ENCODE results near the gene MYCBP2.

Gene MYCBP2

GRCh38 chr13:77171451-77171850, 155.4 kb downstream of the MYCBP2 start:
- DNase-seq = no peak
- H3K27ac Mint-ChIP-seq = no peak overlapping the region
- H3K9me3 Mint-ChIP-seq = no peaks in the 10 kb centered on the region
- ATAC-seq = no peak
- no peaks in the 10 kb centered on the region for H3K4me1 Mint-ChIP-seq
- no peaks in the 10 kb centered on the region for H3K27me3 Mint-ChIP-seq
- H3K4me3 Mint-ChIP-seq = no peak overlapping the region

DNA sequence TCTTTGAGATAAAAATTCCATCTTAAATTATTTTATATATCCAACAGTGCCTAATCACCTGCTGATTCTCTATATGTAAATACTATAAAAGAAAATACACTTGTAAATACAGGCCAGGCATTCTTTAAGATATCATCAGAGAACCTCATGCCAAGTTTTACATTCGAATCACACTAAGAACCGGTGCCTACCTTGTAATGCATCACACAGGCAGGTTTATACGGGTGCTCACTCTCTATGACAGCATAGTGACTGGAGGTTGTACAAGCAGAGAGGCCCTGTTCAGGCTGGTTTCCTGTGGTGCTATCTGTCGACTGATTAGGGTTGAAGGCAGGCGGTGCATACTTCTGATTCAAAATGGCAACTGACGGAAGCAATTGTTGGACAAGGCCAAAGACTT, 158.7 kb downstream of the MYCBP2 start:
- ATAC-seq (no peak), DNase-seq (no peak)
- no peaks in the 10 kb centered on the region for H3K4me1 Mint-ChIP-seq
- H3K4me3 Mint-ChIP-seq = no peak overlapping the region
- H3K27ac Mint-ChIP-seq = no peak overlapping the region
- no peaks in the 10 kb centered on the region for H3K9me3 Mint-ChIP-seq
- H3K27me3 Mint-ChIP-seq = no peaks in the 10 kb centered on the region

GRCh38 chr13:77150651-77151050, 176.2 kb downstream of the MYCBP2 start:
- Mint-ChIP-seq H3K9me3 (no peaks in the 10 kb centered on the region), H3K4me1 (no peaks in the 10 kb centered on the region), H3K27me3 (no peaks in the 10 kb centered on the region), H3K4me3 (no peak overlapping the region), H3K27ac (no peak overlapping the region)
- no peak for DNase-seq
- ATAC-seq = no peak

DNA sequence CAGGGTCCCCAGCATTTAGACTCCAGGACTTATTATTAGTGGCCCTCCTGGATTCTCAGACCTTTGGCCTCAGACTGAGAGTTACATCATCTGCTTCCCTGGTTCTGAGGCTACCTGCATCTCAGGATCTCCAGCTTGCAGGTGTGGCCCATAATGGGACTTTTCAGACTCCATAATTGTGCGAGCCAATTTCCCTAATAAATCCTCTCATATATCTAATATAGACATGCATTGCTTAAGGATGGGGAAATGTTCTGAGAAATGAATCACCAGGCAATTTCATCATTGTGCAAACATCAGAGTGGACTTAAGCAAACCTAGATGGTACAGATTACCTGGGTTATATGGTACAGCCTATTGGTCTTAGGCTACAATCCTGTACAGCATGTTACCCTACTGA, 183.5 kb downstream of the MYCBP2 start:
- no peak for DNase-seq
- no peaks in the 10 kb centered on the region for H3K9me3 Mint-ChIP-seq
- no peak for ATAC-seq
- H3K27me3 Mint-ChIP-seq = no peaks in the 10 kb centered on the region
- H3K4me3 Mint-ChIP-seq = no peak overlapping the region
- H3K27ac Mint-ChIP-seq = peak overlapping the region in 1 of 2 donors; percentile 3
- H3K4me1 Mint-ChIP-seq = no peaks in the 10 kb centered on the region

GRCh38 chr13:77139306-77139705, 187.6 kb downstream of the MYCBP2 start:
- peak overlapping the region in 1 of 2 donors; percentile 36 for H3K27ac Mint-ChIP-seq
- no peak for ATAC-seq
- no peaks in the 10 kb centered on the region for H3K9me3 Mint-ChIP-seq
- no peaks in the 10 kb centered on the region for H3K27me3 Mint-ChIP-seq
- DNase-seq = no peak
- H3K4me3 Mint-ChIP-seq = no peak overlapping the region
- H3K4me1 Mint-ChIP-seq = no peaks in the 10 kb centered on the region

DNA sequence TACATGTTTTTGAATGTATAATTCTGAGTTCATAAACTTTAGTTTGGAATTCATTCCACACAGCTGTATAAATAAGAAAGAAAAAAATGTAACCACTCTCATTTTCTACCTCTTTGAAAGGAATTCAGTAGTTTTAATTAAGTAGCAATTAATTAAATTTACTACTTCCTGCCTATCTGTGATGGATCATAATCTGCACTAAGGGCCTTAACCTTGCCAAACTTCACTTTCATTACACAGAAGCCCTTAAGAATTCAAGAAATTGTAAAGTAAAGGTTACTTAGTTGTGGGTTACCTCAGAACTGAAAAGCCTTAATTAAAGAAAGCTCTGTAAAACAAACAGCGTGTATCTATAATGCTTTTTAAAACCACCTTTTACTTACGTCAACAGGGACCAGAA, 188.1 kb downstream of the MYCBP2 start:
- Mint-ChIP-seq H3K9me3 (no peaks in the 10 kb centered on the region), H3K27me3 (no peaks in the 10 kb centered on the region), H3K4me1 (no peaks in the 10 kb centered on the region), H3K27ac (peak overlapping the region in 1 of 2 donors; percentile 36), H3K4me3 (no peak overlapping the region)
- DNase-seq (no peak), ATAC-seq (no peak)

DNA sequence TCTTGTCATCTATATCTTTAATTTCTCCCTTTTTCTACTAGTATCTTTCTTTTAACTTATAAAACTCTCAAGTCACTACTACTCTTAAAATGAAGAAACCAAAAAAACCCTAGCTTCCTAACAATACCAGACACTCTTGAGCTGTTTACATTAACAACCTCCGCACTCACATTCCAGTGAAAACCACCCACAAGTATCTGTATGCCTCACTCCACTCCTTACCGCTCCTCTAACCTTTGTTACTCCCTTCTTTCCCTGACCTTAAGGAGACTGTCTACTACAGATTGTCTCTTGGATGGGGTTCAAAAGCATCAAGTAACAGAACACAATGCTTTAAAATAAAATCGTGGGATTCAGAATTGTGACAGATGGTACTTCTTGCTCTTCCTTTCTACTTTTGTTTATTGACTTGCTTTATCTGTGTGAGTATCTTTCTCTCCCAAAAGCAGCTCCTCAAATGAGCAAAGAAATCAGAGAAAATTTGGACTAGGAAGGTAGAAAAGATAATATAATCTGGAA, 189.9 kb downstream of the MYCBP2 start:
- peak overlapping the region in 1 of 2 donors; percentile 0 for H3K4me3 Mint-ChIP-seq
- H3K27me3 Mint-ChIP-seq = no peaks in the 10 kb centered on the region
- no peaks in the 10 kb centered on the region for H3K9me3 Mint-ChIP-seq
- H3K4me1 Mint-ChIP-seq = no peaks in the 10 kb centered on the region
- no peak for ATAC-seq
- no peak for DNase-seq
- H3K27ac Mint-ChIP-seq = peak overlapping the region in 1 of 2 donors; percentile 28

- no peaks in the 10 kb centered on the region for H3K9me3 Mint-ChIP-seq
- no peak overlapping the region for H3K4me3 Mint-ChIP-seq
- DNase-seq (no peak), ATAC-seq (no peak)
- no peaks in the 10 kb centered on the region for H3K27me3 Mint-ChIP-seq
- no peak overlapping the region for H3K27ac Mint-ChIP-seq
- H3K4me1 Mint-ChIP-seq = no peaks in the 10 kb centered on the region
Observed at GRCh38 chr13:77124423-77124822, 202.5 kb downstream of the MYCBP2 start.

DNA sequence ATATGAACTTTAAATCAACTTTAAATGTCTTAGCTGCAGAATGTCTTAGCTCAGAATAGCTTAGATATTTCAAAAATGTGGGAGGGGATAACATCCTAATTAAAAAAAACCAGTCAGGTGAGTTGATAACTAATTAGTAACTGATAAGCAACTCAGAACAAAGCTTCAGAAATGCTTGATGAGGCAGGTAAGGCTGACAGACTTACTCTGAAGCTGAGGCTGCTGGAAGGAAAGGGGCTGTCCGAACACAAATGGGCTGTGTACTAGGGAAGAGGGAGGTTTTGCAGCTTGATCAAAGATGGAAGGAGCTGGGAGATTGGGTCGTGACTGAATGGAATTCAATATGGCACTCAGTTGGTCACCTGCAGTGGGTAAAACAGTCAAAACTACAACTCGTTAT, 208.8 kb downstream of the MYCBP2 start:
- DNase-seq (no peak), ATAC-seq (no peak)
- no peaks in the 10 kb centered on the region for H3K4me1 Mint-ChIP-seq
- H3K27me3 Mint-ChIP-seq = no peaks in the 10 kb centered on the region
- no peak overlapping the region for H3K27ac Mint-ChIP-seq
- H3K9me3 Mint-ChIP-seq = peaks cover under 1 to 2% of the 10 kb centered on the region in 2 donors
- H3K4me3 Mint-ChIP-seq = no peak overlapping the region

DNA sequence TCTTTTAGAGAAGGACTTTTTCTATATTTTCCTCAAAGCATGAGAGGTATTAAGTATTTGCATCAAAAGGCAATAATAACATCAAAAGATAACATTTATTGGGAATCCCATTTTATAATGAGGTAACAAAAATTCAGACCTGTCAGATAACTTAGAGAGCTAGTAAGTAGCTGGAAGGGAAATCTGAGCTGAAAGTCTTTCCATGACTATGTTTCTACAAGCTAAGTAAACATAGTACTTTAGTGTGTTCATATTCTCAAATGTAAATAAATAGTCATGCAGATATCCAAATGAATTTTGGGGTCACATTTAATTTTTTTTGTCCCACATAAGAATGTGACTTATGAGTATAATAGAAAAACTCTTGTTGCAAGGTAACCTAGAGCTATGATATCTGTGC, 212.6 kb downstream of the MYCBP2 start:
- DNase-seq (no peak), ATAC-seq (no peak)
- no peaks in the 10 kb centered on the region for H3K27me3 Mint-ChIP-seq
- no peak overlapping the region for H3K4me3 Mint-ChIP-seq
- H3K27ac Mint-ChIP-seq = no peak overlapping the region
- no peaks in the 10 kb centered on the region for H3K4me1 Mint-ChIP-seq
- H3K9me3 Mint-ChIP-seq = peaks cover 13 to 21% of the 10 kb centered on the region in 2 donors

- DNase-seq = no peak
- H3K9me3 Mint-ChIP-seq = peaks cover 13 to 21% of the 10 kb centered on the region in 2 donors
- no peaks in the 10 kb centered on the region for H3K4me1 Mint-ChIP-seq
- no peak for ATAC-seq
- no peak overlapping the region for H3K27ac Mint-ChIP-seq
- no peaks in the 10 kb centered on the region for H3K27me3 Mint-ChIP-seq
- H3K4me3 Mint-ChIP-seq = no peak overlapping the region
Observed at GRCh38 chr13:77113496-77113895, 213.4 kb downstream of the MYCBP2 start.

GRCh38 chr13:77105051-77105450, 221.8 kb downstream of the MYCBP2 start:
- H3K27ac Mint-ChIP-seq = peak overlapping the region in 1 of 2 donors; percentile 30
- no peak overlapping the region for H3K4me3 Mint-ChIP-seq
- DNase-seq (no peak), ATAC-seq (no peak)
- no peaks in the 10 kb centered on the region for H3K27me3 Mint-ChIP-seq
- H3K4me1 Mint-ChIP-seq = no peaks in the 10 kb centered on the region
- H3K9me3 Mint-ChIP-seq = no peaks in the 10 kb centered on the region

- Mint-ChIP-seq H3K27ac (no peak overlapping the region), H3K4me1 (no peaks in the 10 kb centered on the region), H3K27me3 (no peaks in the 10 kb centered on the region), H3K9me3 (no peaks in the 10 kb centered on the region), H3K4me3 (no peak overlapping the region)
- no peak for ATAC-seq
- DNase-seq = no peak
Observed at GRCh38 chr13:77099415-77099814, 227.5 kb downstream of the MYCBP2 start.

GRCh38 chr13:77095288-77095687, 231.6 kb downstream of the MYCBP2 start:
- no peak overlapping the region for H3K27ac Mint-ChIP-seq

DNA sequence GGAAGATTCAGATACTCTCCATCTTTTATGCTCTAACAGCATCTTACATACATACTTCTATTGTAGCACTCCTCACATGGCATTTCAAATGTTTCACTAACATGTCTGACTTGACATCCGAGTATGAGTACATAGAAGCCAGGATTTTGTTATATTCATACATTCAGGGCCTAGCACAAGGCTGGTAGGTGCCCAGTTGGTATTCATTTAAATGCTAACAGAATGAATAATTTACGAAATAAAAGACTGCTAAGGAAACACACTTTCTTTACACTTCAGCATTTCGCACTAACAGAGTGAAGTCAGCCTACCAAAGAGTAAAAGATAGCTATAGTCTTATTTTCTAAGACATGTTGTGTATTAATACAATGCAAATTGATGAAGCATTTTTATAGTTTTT, 232.1 kb downstream of the MYCBP2 start:
- Mint-ChIP-seq H3K9me3 (no peaks in the 10 kb centered on the region), H3K27ac (no peak overlapping the region)
- no peak for ATAC-seq

More at GRCh38 chr13:77095288-77095687, 231.6 kb downstream of the MYCBP2 start:
- no peaks in the 10 kb centered on the region for H3K4me1 Mint-ChIP-seq
- H3K4me3 Mint-ChIP-seq = no peak overlapping the region
- H3K9me3 Mint-ChIP-seq = no peaks in the 10 kb centered on the region
- no peaks in the 10 kb centered on the region for H3K27me3 Mint-ChIP-seq
- DNase-seq (no peak), ATAC-seq (no peak)

GRCh38 chr13:77093735-77094134, 233.2 kb downstream of the MYCBP2 start:
- no peaks in the 10 kb centered on the region for H3K9me3 Mint-ChIP-seq
- no peaks in the 10 kb centered on the region for H3K27me3 Mint-ChIP-seq
- no peak overlapping the region for H3K27ac Mint-ChIP-seq

More for the DNA sequence above, 232.1 kb downstream of the MYCBP2 start:
- Mint-ChIP-seq H3K4me3 (no peak overlapping the region), H3K27me3 (no peaks in the 10 kb centered on the region), H3K4me1 (no peaks in the 10 kb centered on the region)
- DNase-seq = no peak

DNA sequence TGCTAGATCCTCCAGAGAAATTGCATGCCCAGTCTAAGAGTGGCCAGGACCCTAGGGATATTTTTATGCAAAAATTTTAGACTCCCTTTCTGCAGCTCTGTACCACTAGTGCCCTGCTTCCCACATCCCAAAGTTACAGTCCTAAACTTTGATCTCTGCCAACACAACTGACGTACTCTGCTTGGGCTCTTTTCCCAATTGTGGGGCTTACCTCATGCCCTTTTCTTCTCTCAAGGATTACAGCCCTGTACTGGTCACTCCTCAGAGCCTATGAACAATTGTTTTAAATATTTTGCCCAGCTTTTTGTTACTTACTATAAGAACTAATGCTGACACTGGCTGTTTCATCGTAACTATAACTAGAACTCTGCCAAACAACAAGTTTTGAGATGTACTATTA, 242.1 kb downstream of the MYCBP2 start:
- H3K4me3 Mint-ChIP-seq = no peak overlapping the region
- no peaks in the 10 kb centered on the region for H3K9me3 Mint-ChIP-seq
- no peak overlapping the region for H3K27ac Mint-ChIP-seq
- DNase-seq = no peak
- H3K27me3 Mint-ChIP-seq = no peaks in the 10 kb centered on the region
- no peaks in the 10 kb centered on the region for H3K4me1 Mint-ChIP-seq
- no peak for ATAC-seq

More at GRCh38 chr13:77093735-77094134, 233.2 kb downstream of the MYCBP2 start:
- H3K4me3 Mint-ChIP-seq = no peak overlapping the region
- no peaks in the 10 kb centered on the region for H3K4me1 Mint-ChIP-seq
- ATAC-seq = no peak
- no peak for DNase-seq
